GM19240 (cell line): ENCODE measurements around the gene RGS3.
A peak's percentile ranks its signal among the peaks of the same experiment; 100 is the strongest.
"Not testable (repeated sequence)": the region's sequence is repeated elsewhere in the genome, so short reads cannot be mapped to it uniquely, and the experiment has no call there.

ENCODE experiments used
- DNase-seq: peaks from one replicate; pipeline ENCODE4 v3.0.0; 2011; ENCODE audit warnings: low spot score; ENCODE audit not compliant: insufficient read length

RGS3 gene

GRCh38 chr9:113463418-113464285 lies at the start of gene RGS3:
RGS3 (plus strand) TSS chr9:113463727; CDS start chr9:113463803, 76 bp downstream.
- no peak for DNase-seq

- DNase-seq: peak; percentile 45
Observed at GRCh38 chr9:113416149-113416721, 47.3 kb upstream of the RGS3 start.

- no peak for DNase-seq
Observed at GRCh38 chr9:113417370-113417769, 46.2 kb upstream of the RGS3 start.

- no peak for DNase-seq
Observed at GRCh38 chr9:113421726-113422125, 41.8 kb upstream of the RGS3 start.

GRCh38 chr9:113425072-113425471 lies 38.5 kb upstream of the RGS3 start:
- DNase-seq: no peak

GRCh38 chr9:113426701-113427100 lies 36.8 kb upstream of the RGS3 start:
- no peak for DNase-seq

- DNase-seq: no peak
Observed at GRCh38 chr9:113427629-113428028, 35.9 kb upstream of the RGS3 start.

GRCh38 chr9:113428062-113428615 lies 35.4 kb upstream of the RGS3 start:
- no peak for DNase-seq

GRCh38 chr9:113431191-113431590 lies 32.3 kb upstream of the RGS3 start:
- DNase-seq: no peak

- DNase-seq: no peak
Observed at GRCh38 chr9:113436728-113437515, 26.6 kb upstream of the RGS3 start.

- DNase-seq: not testable (repeated sequence)
Observed at GRCh38 chr9:113437716-113438115, 25.8 kb upstream of the RGS3 start.

- DNase-seq: no peak
Observed at GRCh38 chr9:113444736-113445135, 18.8 kb upstream of the RGS3 start.

- peak; percentile 45 for DNase-seq
Observed at GRCh38 chr9:113446323-113446740, 17.2 kb upstream of the RGS3 start.

- DNase-seq: no peak
Observed at GRCh38 chr9:113449376-113449775, 14.2 kb upstream of the RGS3 start.

GRCh38 chr9:113452113-113452605 lies 11.4 kb upstream of the RGS3 start:
- DNase-seq: no peak

- DNase-seq: no peak
Observed at GRCh38 chr9:113454914-113455761, 8.4 kb upstream of the RGS3 start.

- DNase-seq: no peak
Observed at GRCh38 chr9:113456235-113456634, 7.3 kb upstream of the RGS3 start.

- DNase-seq: no peak
Observed at GRCh38 chr9:113461285-113461684, 2.2 kb upstream of the RGS3 start.

GRCh38 chr9:113461943-113462342 lies 1.6 kb upstream of the RGS3 start:
- no peak for DNase-seq

GRCh38 chr9:113462781-113463286 lies 693 bp upstream of the RGS3 start:
- DNase-seq: no peak
